HG03354 (cell line): ENCODE measurements around the gene LSM12.

ENCODE experiments used
- ATAC-seq: cut with Tn5 transposase; IDR thresholded peaks from one replicate; pipeline ENCODE4 v1.9.1; 2021; ENCODE audit warnings: mild to moderate bottlenecking; ENCODE audit not compliant: unreplicated experiment, poor library complexity, severe bottlenecking

The LSM12 gene

GRCh38 chr17:44014133-44014436, 52.4 kb downstream of the LSM12 start:
- ATAC-seq: no peak

- no peak for ATAC-seq
These were observed 53.6 kb downstream of the LSM12 start for GRCh38 chr17:44012874-44013273.

- ATAC-seq: no peak
These were observed 54.1 kb downstream of the LSM12 start for GRCh38 chr17:44012391-44012790.

GRCh38 chr17:44011876-44012275, 54.6 kb downstream of the LSM12 start:
- no peak for ATAC-seq

GRCh38 chr17:44010966-44011647, 55.4 kb downstream of the LSM12 start:
- no peak for ATAC-seq

- ATAC-seq: no peak
These were observed 58.1 kb downstream of the LSM12 start for GRCh38 chr17:44008205-44008909.

- no peak for ATAC-seq
These were observed 58.9 kb downstream of the LSM12 start for GRCh38 chr17:44007346-44008204.

- ATAC-seq: peak; percentile 65
These were observed 59.7 kb downstream of the LSM12 start for GRCh38 chr17:44006598-44007345.

- ATAC-seq: no peak
These were observed 60.2 kb downstream of the LSM12 start for GRCh38 chr17:44006272-44006597.

GRCh38 chr17:44005527-44006271, 60.8 kb downstream of the LSM12 start:
- ATAC-seq: no peak

- ATAC-seq: no peak
These were observed 61.5 kb downstream of the LSM12 start for GRCh38 chr17:44004761-44005526.

- no peak for ATAC-seq
These were observed 62.3 kb downstream of the LSM12 start, which contains the start of gene NAGS for GRCh38 chr17:44004077-44004760. Gene NAGS, plus strand, starts transcription at chr17:44004622. Its CDS starts 42 bp downstream, at chr17:44004664.

GRCh38 chr17:44002141-44002848, 64.2 kb downstream of the LSM12 start:
- no peak for ATAC-seq

- no peak for ATAC-seq
These were observed 65.0 kb downstream of the LSM12 start for GRCh38 chr17:44001461-44001920.

GRCh38 chr17:44000871-44001460, 65.5 kb downstream of the LSM12 start:
- ATAC-seq: no peak

- ATAC-seq: no peak
These were observed 66.2 kb downstream of the LSM12 start for GRCh38 chr17:44000141-44000860.
